ENCODE measurements around the gene ECHS1. TPM values are rescaled to one million over a fixed set of nuclear protein-coding genes. Genes with fewer than 3 reads are reported as not detected.

The ECHS1 gene
- polyA plus RNA-seq, 1 of the 3 experiments (the other 2 are of a cell fraction) = 97.8 TPM

- TF ChIP-seq MXI1 (IDR thresholded peaks at IDR 0.05; ENCODE audit: low read depth, low read length) (no peak), CTCF (IDR thresholded peaks at IDR 0.05) (no peak)
These were observed 58.2 kb downstream of the ECHS1 start (continued) for GRCh38 chr10:133314911-133315310.

GRCh38 chr10:133313192-133313591 is 60.0 kb downstream of the ECHS1 start:
- no peak overlapping the region for H2AFZ ChIP-seq (ENCODE audit: low read depth)
- H3K9me3 ChIP-seq = no peaks in the 10 kb centered on the region
- POLR2A ChIA-PET = no interaction called here
- H3K27ac ChIP-seq (ENCODE audit: low read depth in 2 of 2, low read length in 1 of 2) = no peak overlapping the region
- no peak overlapping the region for H3K9ac ChIP-seq
- WGBS (ENCODE audit: low lambda C conversion rate) = 74% methylated on average over 4 of the region's 4 CpGs
- peaks cover 11% of the 10 kb centered on the region for H3F3A ChIP-seq (replicated peaks; ENCODE audit: insufficient read depth)
- H3K4me2 ChIP-seq = no peak overlapping the region
- H3K27me3 ChIP-seq (ENCODE audit: insufficient read depth) = no peaks in the 10 kb centered on the region
- H3K9me2 ChIP-seq = no peaks in the 10 kb centered on the region
- H3K4me1 ChIP-seq (ENCODE audit: control insufficient read depth in 1 of 2, insufficient read depth in 2 of 2, low read depth in 1 of 2, low read length in 1 of 2) = peaks cover 0 to 10% of the 10 kb centered on the region in 2 experiments; a peak in 1 of 4 replicates
- CTCF ChIA-PET = interaction anchor here (2.7 to 3.6 kb wide), 2 partner anchors 11 to 16 kb away, joined by 12 to 15 read pairs; no protein-coding TSS in a partner anchor
- peaks cover 7% of the 10 kb centered on the region for H3K79me2 ChIP-seq (ENCODE audit: insufficient read depth)
- no peak for DNase-seq
- H3K4me3 ChIP-seq (ENCODE audit: low read depth in 2 of 2, low read length in 1 of 2) = no peak overlapping the region
- peaks cover 8% of the 10 kb centered on the region for H4K20me1 ChIP-seq (ENCODE audit: insufficient read depth)
- TF ChIP-seq FOXM1 (IDR thresholded peaks at IDR 0.05; ENCODE audit: low read depth) (no peak), FOXJ3 (CRISPR knock-in tag; IDR thresholded peaks at IDR 0.05) (no peak), ELF1 (IDR thresholded peaks at IDR 0.05) (no peak), POLR2AphosphoS5 (IDR thresholded peaks at IDR 0.05; ENCODE audit: low read depth, low read length) (no peak), FOSL2 (IDR thresholded peaks at IDR 0.05; ENCODE audit: borderline replicate concordance, low read depth) (no peak), RAD21 (IDR thresholded peaks at IDR 0.05; ENCODE audit: low read length) (no peak), MAX (IDR thresholded peaks at IDR 0.05; ENCODE audit: low read depth) (no peak), RFX5 (IDR thresholded peaks at IDR 0.05; ENCODE audit: low read length) (no peak), RXRA (IDR thresholded peaks at IDR 0.05; ENCODE audit: borderline replicate concordance, low read depth) (no peak), NRF1 (IDR thresholded peaks at IDR 0.05; ENCODE audit: low read depth, low read length) (no peak)
- peaks cover 7 to 26% of the 10 kb centered on the region in 2 experiments for H3K36me3 ChIP-seq (replicated peaks in 1 of 2; ENCODE audit: control insufficient read depth in 1 of 2, insufficient read depth in 2 of 2, low read length in 1 of 2)

- Histone ChIP-seq H3K4me3 (ENCODE audit: low read depth in 2 of 2, low read length in 1 of 2) (no peak overlapping the region), H3K27me3 (ENCODE audit: insufficient read depth) (no peaks in the 10 kb centered on the region), H3K79me2 (ENCODE audit: insufficient read depth) (peaks cover 12% of the 10 kb centered on the region), H2AFZ (ENCODE audit: low read depth) (no peak overlapping the region), H3F3A (replicated peaks; ENCODE audit: insufficient read depth) (peaks cover 13% of the 10 kb centered on the region), H4K20me1 (ENCODE audit: insufficient read depth) (peaks cover 12% of the 10 kb centered on the region), H3K9me2 (no peaks in the 10 kb centered on the region), H3K4me1 (ENCODE audit: control insufficient read depth in 1 of 2, insufficient read depth in 2 of 2, low read depth in 1 of 2, low read length in 1 of 2) (peaks cover 0 to 10% of the 10 kb centered on the region in 2 experiments; a peak in 1 of 4 replicates), H3K36me3 (replicated peaks in 1 of 2; ENCODE audit: control insufficient read depth in 1 of 2, insufficient read depth in 2 of 2, low read length in 1 of 2) (peaks cover 7 to 26% of the 10 kb centered on the region in 2 experiments), H3K27ac (ENCODE audit: low read depth in 2 of 2, low read length in 1 of 2) (no peak overlapping the region), H3K4me2 (no peak overlapping the region), H3K9ac (no peak overlapping the region), H3K9me3 (no peaks in the 10 kb centered on the region)
- CTCF ChIA-PET = interaction anchor here (3.6 kb wide), 1 partner anchor 11 kb away, joined by 15 read pairs; no protein-coding TSS in a partner anchor
- POLR2A ChIA-PET = no interaction called here
- WGBS (ENCODE audit: low lambda C conversion rate) = 92% methylated on average over 9 of the region's 9 CpGs
- no peak for DNase-seq
- TF ChIP-seq RFX5 (IDR thresholded peaks at IDR 0.05; ENCODE audit: low read length) (no peak), PBX3 (IDR thresholded peaks at IDR 0.05) (no peak), USF2 (IDR thresholded peaks at IDR 0.05; ENCODE audit: borderline replicate concordance, low read depth, low read length) (no peak), FOSL2 (IDR thresholded peaks at IDR 0.05; ENCODE audit: borderline replicate concordance, low read depth) (no peak), MEF2A (IDR thresholded peaks at IDR 0.05; ENCODE audit: borderline replicate concordance, low read depth) (no peak), ELF1 (IDR thresholded peaks at IDR 0.05) (no peak), EP300 (IDR thresholded peaks at IDR 0.05; ENCODE audit: borderline replicate concordance in 1 of 2, low read depth in 1 of 2, low read length in 1 of 2) (no peak), FOXJ3 (CRISPR knock-in tag; IDR thresholded peaks at IDR 0.05) (no peak)
These were observed 60.4 kb downstream of the ECHS1 start for GRCh38 chr10:133312769-133313145.
